Fibroblast of lung (primary cell): ENCODE results near the gene RPUSD3.

Experiments used
- CTCF ChIP-seq, 2 donors: IDR thresholded peaks in 1 of 2; conservative IDR thresholded peaks in 1 of 2; 1 replicate in 1 of 2; 2 replicates in 1 of 2; pipeline ENCODE4 v1.5.1; 2011 to 2012; ENCODE audit warnings: low read length in 2 of 2, control low read depth in 1 of 2, inconsistent platforms in 1 of 2, low read depth in 1 of 2, mild to moderate bottlenecking in 1 of 2
- EZH2 ChIP-seq: IDR thresholded peaks from 2 replicates; pipeline ENCODE4 v1.5.1; 2012; ENCODE audit warnings: low read length, control low read depth, mild to moderate bottlenecking; ENCODE audit errors: missing control alignments

- peak; percentile 28 to 40 for TF ChIP-seq CTCF (conservative IDR thresholded peaks at IDR 0.05 in 1 of 2, IDR thresholded peaks at IDR 0.05 in 1 of 2; ENCODE audit: low read depth in 1 of 2, low read length in 2 of 2)
- TF ChIP-seq EZH2 = no peak
Observed at GRCh38 chr3:9862391-9863057, 18.7 kb upstream of the RPUSD3 start.
